Measurements from ENCODE around the gene SLC2A2.

The SLC2A2 gene

GRCh38 chr3:171026597-171027293 lies at the start of gene SLC2A2:
Gene SLC2A2 (minus strand): TSS chr3:171026720. CDS start chr3:171026670, 50 bp downstream.
- in situ Hi-C loops (cut with HindIII; ENCODE audit: low sequenced_read_pairs), result no loop called here
- no peak within 1 kb of the TSS for H3K4me3 ChIP-seq (ENCODE audit: low read depth, low read length)
- TF ChIP-seq CTCF (IDR thresholded peaks at IDR 0.05; ENCODE audit: low read depth, low read length, missing control alignments), result no peak
- DNase-seq (ENCODE audit: low read depth), result no peak

- no peak for DNase-seq (ENCODE audit: low read depth)
- in situ Hi-C loops (cut with HindIII; ENCODE audit: low sequenced_read_pairs), result no loop called here
- no peak overlapping the region for H3K4me3 ChIP-seq (ENCODE audit: low read depth, low read length)
- TF ChIP-seq CTCF (IDR thresholded peaks at IDR 0.05; ENCODE audit: low read depth, low read length, missing control alignments), result no peak
Measured at GRCh38 chr3:171072432-171072831, 45.9 kb upstream of the SLC2A2 start.

GRCh38 chr3:171068658-171069057 lies 42.1 kb upstream of the SLC2A2 start:
- in situ Hi-C loops (cut with HindIII; ENCODE audit: low sequenced_read_pairs), result no loop called here
- DNase-seq (ENCODE audit: low read depth), result no peak
- no peak overlapping the region for H3K4me3 ChIP-seq (ENCODE audit: low read depth, low read length)
- TF ChIP-seq CTCF (IDR thresholded peaks at IDR 0.05; ENCODE audit: low read depth, low read length, missing control alignments), result no peak

- no peak overlapping the region for H3K4me3 ChIP-seq (ENCODE audit: low read depth, low read length)
- no peak for TF ChIP-seq CTCF (IDR thresholded peaks at IDR 0.05; ENCODE audit: low read depth, low read length, missing control alignments)
- DNase-seq (ENCODE audit: low read depth), result no peak
- in situ Hi-C loops (cut with HindIII; ENCODE audit: low sequenced_read_pairs), result no loop called here
Measured at GRCh38 chr3:171066206-171066605, 39.7 kb upstream of the SLC2A2 start.

- no peak for DNase-seq (ENCODE audit: low read depth)
- in situ Hi-C loops (cut with HindIII; ENCODE audit: low sequenced_read_pairs), result no loop called here
- H3K4me3 ChIP-seq (ENCODE audit: low read depth, low read length), result no peak overlapping the region
- no peak for TF ChIP-seq CTCF (IDR thresholded peaks at IDR 0.05; ENCODE audit: low read depth, low read length, missing control alignments)
Measured at GRCh38 chr3:171065732-171066131, 39.2 kb upstream of the SLC2A2 start.

GRCh38 chr3:171064461-171064860 lies 37.9 kb upstream of the SLC2A2 start:
- no peak for TF ChIP-seq CTCF (IDR thresholded peaks at IDR 0.05; ENCODE audit: low read depth, low read length, missing control alignments)
- DNase-seq (ENCODE audit: low read depth), result no peak
- in situ Hi-C loops (cut with HindIII; ENCODE audit: low sequenced_read_pairs), result no loop called here
- H3K4me3 ChIP-seq (ENCODE audit: low read depth, low read length), result no peak overlapping the region
